Panc1 (cell line): ENCODE measurements around the gene ANKRD22.

Experiments used
- CTCF ChIP-seq: fragments of 450-650 bp; IDR thresholded peaks from 2 replicates; pipeline ENCODE4 v1.5.1; 2017; ENCODE audit warnings: mild to moderate bottlenecking
- POLR2AphosphoS5 ChIP-seq: IDR thresholded peaks from 2 replicates; pipeline ENCODE4 v1.6.1; 2012; ENCODE audit warnings: mild to moderate bottlenecking, low read depth, low read length, moderate library complexity

- no peak for TF ChIP-seq CTCF
- no peak for TF ChIP-seq POLR2AphosphoS5
These were observed 3.1 kb downstream of the ANKRD22 start for GRCh38 chr10:88848499-88848898.
